SK-N-SH treated with all-trans-retinoic acid at 6 μM for 48 hours (cell line): Measurements from ENCODE around the gene TIGD4.

Experiments used
- ATAC-seq: fragments of 200-7000 bp; cut with Tn5 transposase; 3 replicates; pipeline ENCODE4 v1.9.1; 2020; ENCODE audit warnings: mild to moderate bottlenecking, moderate library complexity
- ARNTL ChIP-seq: fragments of 450-650 bp; formaldehyde crosslinking; IDR thresholded peaks from 2 replicates; pipeline ENCODE4 v1.5.0; 2020; ENCODE audit warnings: low read depth, mild to moderate bottlenecking, moderate library complexity, borderline replicate concordance
- BACH2 ChIP-seq: fragments of 250-450 bp; sonication (Bioruptor Pico); IDR thresholded peaks from 2 replicates; pipeline ENCODE4 v1.9.0; 2021; ENCODE audit warnings: mild to moderate bottlenecking, borderline replicate concordance
- CSDC2 ChIP-seq: fragments of 250-450 bp; sonication (Bioruptor Pico); IDR thresholded peaks from 2 replicates; pipeline ENCODE4 v1.5.0; 2020; ENCODE audit warnings: mild to moderate bottlenecking, moderate library complexity
- CSRNP3 ChIP-seq: fragments of 250-450 bp; sonication (Bioruptor Pico); IDR thresholded peaks from 2 replicates; pipeline ENCODE4 v1.5.1; 2021; ENCODE audit warnings: mild to moderate bottlenecking, moderate library complexity
- ESRRG ChIP-seq: fragments of 250-450 bp; sonication (Bioruptor Pico); IDR thresholded peaks from 2 replicates; pipeline ENCODE4 v1.6.1; 2021; ENCODE audit warnings: mild to moderate bottlenecking
- ISL1 ChIP-seq: fragments of 250-450 bp; sonication (Bioruptor Pico); IDR thresholded peaks from 2 replicates; pipeline ENCODE4 v2.1.2; 2022; ENCODE audit warnings: mild to moderate bottlenecking, moderate library complexity
- OSR1 ChIP-seq: fragments of 250-450 bp; sonication (Bioruptor Pico); IDR thresholded peaks from 2 replicates; pipeline ENCODE4 v1.8.0; 2022; ENCODE audit warnings: moderate library complexity, mild to moderate bottlenecking, inconsistent platforms
- PPARA ChIP-seq: fragments of 250-450 bp; sonication (Bioruptor Pico); IDR thresholded peaks from 2 replicates; pipeline ENCODE4 v1.5.0; 2020; ENCODE audit warnings: mild to moderate bottlenecking, borderline replicate concordance
- RARB ChIP-seq: fragments of 250-450 bp; sonication (Bioruptor Pico); IDR thresholded peaks from 2 replicates; pipeline ENCODE4 v1.8.0; 2021; ENCODE audit warnings: mild to moderate bottlenecking, moderate library complexity
- SNAI2 ChIP-seq: fragments of 250-450 bp; sonication (Bioruptor Pico); IDR thresholded peaks from 2 replicates; pipeline ENCODE4 v1.5.0; 2020; ENCODE audit warnings: mild to moderate bottlenecking, moderate library complexity
- TCF4 ChIP-seq: fragments of 250-450 bp; sonication (Bioruptor Pico); IDR thresholded peaks from 2 replicates; pipeline ENCODE4 v1.8.0; 2021; ENCODE audit warnings: mild to moderate bottlenecking, moderate library complexity, borderline replicate concordance
- ZC3H10 ChIP-seq: fragments of 250-450 bp; sonication (Bioruptor Pico); IDR thresholded peaks from 2 replicates; pipeline ENCODE4 v1.5.1; 2021; ENCODE audit warnings: mild to moderate bottlenecking, moderate library complexity
- ZFP3 ChIP-seq: fragments of 250-450 bp; sonication (Bioruptor Pico); IDR thresholded peaks from 2 replicates; pipeline ENCODE4 v1.5.0; 2020; ENCODE audit warnings: mild to moderate bottlenecking, moderate library complexity
- ZFP30 ChIP-seq: fragments of 450-650 bp; formaldehyde crosslinking; IDR thresholded peaks from 2 replicates; pipeline ENCODE4 v1.5.0; 2022; ENCODE audit warnings: mild to moderate bottlenecking, moderate library complexity
- ZNF565 ChIP-seq: fragments of 450-650 bp; formaldehyde crosslinking; conservative IDR thresholded peaks from 2 replicates; pipeline ENCODE4 v1.5.0; 2020; ENCODE audit warnings: low read depth, mild to moderate bottlenecking, moderate library complexity
- ZNF70 ChIP-seq: fragments of 450-650 bp; formaldehyde crosslinking; IDR thresholded peaks from 2 replicates; pipeline ENCODE4 v1.5.0; 2020; ENCODE audit warnings: mild to moderate bottlenecking, moderate library complexity
- TF ChIP-seq, protein P1 (sequence below): fragments of 250-450 bp; sonication (Bioruptor Pico); IDR thresholded peaks from 2 replicates; pipeline ENCODE4 v1.5.0; 2020; ENCODE audit warnings: mild to moderate bottlenecking, moderate library complexity
- TF ChIP-seq, protein P2 (sequence below): fragments of 250-450 bp; sonication (Bioruptor Pico); IDR thresholded peaks from 2 replicates; pipeline ENCODE4 v1.8.0; 2021; ENCODE audit warnings: low read depth, mild to moderate bottlenecking, moderate library complexity, borderline replicate concordance
- TF ChIP-seq, protein P3 (sequence below): fragments of 250-450 bp; sonication (Bioruptor Pico); IDR thresholded peaks from 2 replicates; pipeline ENCODE4 v1.5.1; 2020; ENCODE audit warnings: low read depth, mild to moderate bottlenecking, moderate library complexity

TIGD4 gene

GRCh38 chr4:152734699-152735050, 44.9 kb downstream of the TIGD4 start (continued):
- TF ChIP-seq PPARA (CRISPR knock-in tag) (no peak), BACH2 (CRISPR knock-in tag) (no peak)
- TF ChIP-seq, protein P1, sequence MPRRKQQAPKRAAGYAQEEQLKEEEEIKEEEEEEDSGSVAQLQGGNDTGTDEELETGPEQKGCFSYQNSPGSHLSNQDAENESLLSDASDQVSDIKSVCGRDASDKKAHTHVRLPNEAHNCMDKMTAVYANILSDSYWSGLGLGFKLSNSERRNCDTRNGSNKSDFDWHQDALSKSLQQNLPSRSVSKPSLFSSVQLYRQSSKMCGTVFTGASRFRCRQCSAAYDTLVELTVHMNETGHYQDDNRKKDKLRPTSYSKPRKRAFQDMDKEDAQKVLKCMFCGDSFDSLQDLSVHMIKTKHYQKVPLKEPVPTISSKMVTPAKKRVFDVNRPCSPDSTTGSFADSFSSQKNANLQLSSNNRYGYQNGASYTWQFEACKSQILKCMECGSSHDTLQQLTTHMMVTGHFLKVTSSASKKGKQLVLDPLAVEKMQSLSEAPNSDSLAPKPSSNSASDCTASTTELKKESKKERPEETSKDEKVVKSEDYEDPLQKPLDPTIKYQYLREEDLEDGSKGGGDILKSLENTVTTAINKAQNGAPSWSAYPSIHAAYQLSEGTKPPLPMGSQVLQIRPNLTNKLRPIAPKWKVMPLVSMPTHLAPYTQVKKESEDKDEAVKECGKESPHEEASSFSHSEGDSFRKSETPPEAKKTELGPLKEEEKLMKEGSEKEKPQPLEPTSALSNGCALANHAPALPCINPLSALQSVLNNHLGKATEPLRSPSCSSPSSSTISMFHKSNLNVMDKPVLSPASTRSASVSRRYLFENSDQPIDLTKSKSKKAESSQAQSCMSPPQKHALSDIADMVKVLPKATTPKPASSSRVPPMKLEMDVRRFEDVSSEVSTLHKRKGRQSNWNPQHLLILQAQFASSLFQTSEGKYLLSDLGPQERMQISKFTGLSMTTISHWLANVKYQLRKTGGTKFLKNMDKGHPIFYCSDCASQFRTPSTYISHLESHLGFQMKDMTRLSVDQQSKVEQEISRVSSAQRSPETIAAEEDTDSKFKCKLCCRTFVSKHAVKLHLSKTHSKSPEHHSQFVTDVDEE (CRISPR knock-in tag) = no peak
- TF ChIP-seq, all 23 proteins: peak for 0

- TF ChIP-seq, protein P2, sequence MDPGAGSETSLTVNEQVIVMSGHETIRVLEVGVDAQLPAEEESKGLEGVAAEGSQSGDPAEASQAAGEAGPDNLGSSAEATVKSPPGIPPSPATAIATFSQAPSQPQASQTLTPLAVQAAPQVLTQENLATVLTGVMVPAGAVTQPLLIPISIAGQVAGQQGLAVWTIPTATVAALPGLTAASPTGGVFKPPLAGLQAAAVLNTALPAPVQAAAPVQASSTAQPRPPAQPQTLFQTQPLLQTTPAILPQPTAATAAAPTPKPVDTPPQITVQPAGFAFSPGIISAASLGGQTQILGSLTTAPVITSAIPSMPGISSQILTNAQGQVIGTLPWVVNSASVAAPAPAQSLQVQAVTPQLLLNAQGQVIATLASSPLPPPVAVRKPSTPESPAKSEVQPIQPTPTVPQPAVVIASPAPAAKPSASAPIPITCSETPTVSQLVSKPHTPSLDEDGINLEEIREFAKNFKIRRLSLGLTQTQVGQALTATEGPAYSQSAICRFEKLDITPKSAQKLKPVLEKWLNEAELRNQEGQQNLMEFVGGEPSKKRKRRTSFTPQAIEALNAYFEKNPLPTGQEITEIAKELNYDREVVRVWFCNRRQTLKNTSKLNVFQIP (CRISPR knock-in tag) = no peak
- TF ChIP-seq BACH2 (CRISPR knock-in tag) (no peak), ESRRG (CRISPR knock-in tag) (no peak), CSDC2 (CRISPR knock-in tag) (no peak), OSR1 (CRISPR knock-in tag) (no peak), CSRNP3 (no peak), RARB (CRISPR knock-in tag) (no peak), ZNF565 (CRISPR knock-in tag) (no peak), ZC3H10 (CRISPR knock-in tag) (no peak), ZNF70 (CRISPR knock-in tag) (no peak)
- TF ChIP-seq, protein P1 (CRISPR knock-in tag) = no peak
- TF ChIP-seq, protein P3, sequence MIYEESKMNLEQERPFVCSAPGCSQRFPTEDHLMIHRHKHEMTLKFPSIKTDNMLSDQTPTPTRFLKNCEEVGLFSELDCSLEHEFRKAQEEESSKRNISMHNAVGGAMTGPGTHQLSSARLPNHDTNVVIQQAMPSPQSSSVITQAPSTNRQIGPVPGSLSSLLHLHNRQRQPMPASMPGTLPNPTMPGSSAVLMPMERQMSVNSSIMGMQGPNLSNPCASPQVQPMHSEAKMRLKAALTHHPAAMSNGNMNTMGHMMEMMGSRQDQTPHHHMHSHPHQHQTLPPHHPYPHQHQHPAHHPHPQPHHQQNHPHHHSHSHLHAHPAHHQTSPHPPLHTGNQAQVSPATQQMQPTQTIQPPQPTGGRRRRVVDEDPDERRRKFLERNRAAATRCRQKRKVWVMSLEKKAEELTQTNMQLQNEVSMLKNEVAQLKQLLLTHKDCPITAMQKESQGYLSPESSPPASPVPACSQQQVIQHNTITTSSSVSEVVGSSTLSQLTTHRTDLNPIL = no peak
- ATAC-seq = no peak
Observed at GRCh38 chr4:152734015-152734698, 45.4 kb downstream of the TIGD4 start.

GRCh38 chr4:152731997-152732396, 47.5 kb downstream of the TIGD4 start:
- no peak for ATAC-seq
- TF ChIP-seq ZFP3 (CRISPR knock-in tag) (no peak), TCF4 (CRISPR knock-in tag) (no peak), PPARA (CRISPR knock-in tag) (no peak), ARNTL (CRISPR knock-in tag) (no peak), BACH2 (CRISPR knock-in tag) (no peak), SNAI2 (CRISPR knock-in tag) (no peak), ZFP30 (CRISPR knock-in tag) (no peak), ZNF565 (CRISPR knock-in tag) (no peak), ISL1 (CRISPR knock-in tag) (no peak), ZC3H10 (CRISPR knock-in tag) (no peak), OSR1 (CRISPR knock-in tag) (no peak), CSDC2 (CRISPR knock-in tag) (no peak)
- TF ChIP-seq, protein P1 (CRISPR knock-in tag) = no peak
- TF ChIP-seq, protein P3 = no peak
- TF ChIP-seq, protein P2 (CRISPR knock-in tag) = no peak
